GM20000 (cell line): ENCODE measurements around the gene KIAA0825.
A peak's percentile ranks its signal among the peaks of the same experiment; 100 is the strongest.

Experiments
- DNase-seq: peaks from one replicate; pipeline ENCODE4 v3.0.0; 2012; ENCODE audit warnings: low spot score
- TF ChIP-seq, protein P1 (sequence below): IDR thresholded peaks from 2 replicates; pipeline ENCODE4 v1.5.1; 2012; ENCODE audit warnings: mild to moderate bottlenecking, control low read depth; ENCODE audit errors: extremely low read depth, missing control alignments

The KIAA0825 gene

DNA sequence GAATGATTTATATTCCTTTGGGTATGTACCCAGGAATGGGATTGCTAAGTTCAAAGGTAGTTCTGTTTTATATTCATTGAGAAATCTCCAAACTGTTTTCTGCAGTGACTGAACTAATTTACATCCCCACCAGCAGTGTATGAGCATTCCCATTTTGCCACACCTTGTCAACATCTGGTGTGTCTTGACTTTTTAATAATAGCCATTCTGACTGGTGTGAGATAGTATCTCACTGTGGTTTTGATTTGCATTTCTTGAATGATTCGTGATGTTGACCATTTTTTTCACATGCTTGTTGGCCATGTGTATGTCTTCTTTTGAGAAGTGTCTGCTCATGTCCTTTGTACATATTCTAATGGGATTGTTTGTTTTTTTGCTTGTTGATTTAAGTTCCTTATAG, 421.5 kb downstream of the KIAA0825 start:
- no peak for DNase-seq
- TF ChIP-seq, protein P1, sequence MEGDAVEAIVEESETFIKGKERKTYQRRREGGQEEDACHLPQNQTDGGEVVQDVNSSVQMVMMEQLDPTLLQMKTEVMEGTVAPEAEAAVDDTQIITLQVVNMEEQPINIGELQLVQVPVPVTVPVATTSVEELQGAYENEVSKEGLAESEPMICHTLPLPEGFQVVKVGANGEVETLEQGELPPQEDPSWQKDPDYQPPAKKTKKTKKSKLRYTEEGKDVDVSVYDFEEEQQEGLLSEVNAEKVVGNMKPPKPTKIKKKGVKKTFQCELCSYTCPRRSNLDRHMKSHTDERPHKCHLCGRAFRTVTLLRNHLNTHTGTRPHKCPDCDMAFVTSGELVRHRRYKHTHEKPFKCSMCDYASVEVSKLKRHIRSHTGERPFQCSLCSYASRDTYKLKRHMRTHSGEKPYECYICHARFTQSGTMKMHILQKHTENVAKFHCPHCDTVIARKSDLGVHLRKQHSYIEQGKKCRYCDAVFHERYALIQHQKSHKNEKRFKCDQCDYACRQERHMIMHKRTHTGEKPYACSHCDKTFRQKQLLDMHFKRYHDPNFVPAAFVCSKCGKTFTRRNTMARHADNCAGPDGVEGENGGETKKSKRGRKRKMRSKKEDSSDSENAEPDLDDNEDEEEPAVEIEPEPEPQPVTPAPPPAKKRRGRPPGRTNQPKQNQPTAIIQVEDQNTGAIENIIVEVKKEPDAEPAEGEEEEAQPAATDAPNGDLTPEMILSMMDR = no peak

DNA sequence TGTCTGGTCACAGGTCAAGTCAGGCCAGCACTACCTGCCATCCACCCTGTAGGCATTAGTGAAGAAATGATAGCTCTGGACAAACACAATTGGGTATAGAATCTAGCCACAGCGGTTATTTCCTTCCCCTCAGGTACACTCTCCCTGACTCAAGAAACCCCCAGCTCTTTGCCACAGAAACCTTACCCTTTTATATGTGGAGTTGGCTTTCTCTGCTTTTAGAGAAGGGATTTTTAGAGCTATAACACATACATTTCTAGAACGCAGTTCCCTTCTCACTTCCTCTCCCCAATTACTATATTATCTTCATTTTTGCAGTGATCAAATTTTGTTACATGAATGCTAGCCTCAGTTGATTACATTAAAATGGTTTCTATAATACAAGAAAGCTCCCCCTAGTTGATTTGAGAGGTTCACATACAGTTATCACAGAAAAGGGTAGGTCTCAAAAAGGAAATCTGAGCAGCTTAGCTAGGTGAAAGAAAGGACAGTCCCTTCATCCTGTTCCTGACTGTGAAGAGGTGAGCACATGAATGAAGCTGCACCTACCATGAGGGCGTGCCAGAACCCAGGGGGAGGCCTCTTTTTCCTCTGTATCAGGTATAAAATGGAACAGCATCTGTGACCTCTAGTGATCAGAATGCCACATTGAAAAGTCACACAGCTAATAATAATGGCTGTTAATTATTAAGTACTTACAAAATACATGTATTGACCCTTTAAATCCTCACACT, 425.6 kb downstream of the KIAA0825 start:
- TF ChIP-seq, protein P1 = no peak
- no peak for DNase-seq

DNA sequence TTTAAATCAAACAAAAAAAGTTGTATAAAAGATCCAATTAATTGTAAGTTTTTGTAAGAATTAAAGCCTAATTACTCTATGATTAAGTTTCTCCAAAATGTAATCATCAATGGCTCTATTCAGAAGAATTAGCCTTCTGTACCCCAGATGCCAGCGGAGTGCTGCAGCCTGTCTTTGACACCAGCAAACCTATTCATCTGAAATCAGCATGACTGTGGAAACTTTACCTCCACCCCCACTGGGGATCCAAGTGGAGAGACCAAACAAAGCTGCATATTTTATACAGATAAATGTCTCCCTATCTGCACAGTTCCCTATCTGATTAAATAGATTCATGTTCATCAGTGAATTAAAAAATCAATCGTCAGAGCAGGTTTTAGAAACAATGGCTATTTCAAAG, 426.8 kb downstream of the KIAA0825 start:
- TF ChIP-seq, protein P1 = no peak
- no peak for DNase-seq

DNA sequence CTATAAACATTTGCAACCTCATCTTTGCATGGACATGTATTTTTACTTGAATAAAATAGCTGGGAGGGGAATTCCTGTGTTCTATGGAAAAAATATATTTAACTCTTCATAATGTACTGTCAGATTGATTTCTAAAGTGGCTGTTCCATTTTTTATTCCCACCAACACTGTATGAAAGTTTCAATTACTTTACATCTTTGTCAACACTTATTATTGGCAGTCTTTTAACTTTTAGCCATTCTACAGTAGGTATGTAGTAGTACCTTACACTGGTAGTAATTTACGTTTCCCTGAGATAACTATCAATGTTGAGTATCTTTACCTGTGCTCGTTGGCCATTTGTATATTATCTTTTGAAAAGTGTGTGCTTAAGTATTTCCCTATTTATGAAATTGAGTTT, 429.7 kb downstream of the KIAA0825 start:
- no peak for DNase-seq
- TF ChIP-seq, protein P1 = no peak

DNA sequence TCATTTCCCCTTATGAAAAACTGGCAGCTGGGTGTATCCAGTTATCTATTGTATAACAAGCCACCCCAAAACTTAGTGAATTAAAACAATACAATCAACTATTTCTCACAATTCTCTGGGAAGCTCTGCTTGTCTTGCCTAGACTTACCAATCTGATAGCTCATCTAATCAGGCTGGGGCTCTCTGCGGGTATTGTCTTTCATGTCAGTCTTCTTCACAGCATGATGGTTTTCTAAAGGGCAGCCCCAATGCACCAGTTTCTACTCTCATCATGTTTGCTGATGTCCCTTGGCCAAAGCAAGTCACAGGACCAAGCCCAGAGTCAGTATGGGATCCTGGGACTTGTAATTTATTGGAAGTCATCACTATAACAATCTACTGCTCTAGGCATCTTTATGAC, 433.5 kb downstream of the KIAA0825 start:
- DNase-seq = no peak
- TF ChIP-seq, protein P1 = no peak

GRCh38 chr5:94181895-94182294, 436.5 kb downstream of the KIAA0825 start:
- DNase-seq = no peak
- TF ChIP-seq, protein P1 = peak; percentile 21

- TF ChIP-seq, protein P1 = no peak
- no peak for DNase-seq
These were observed 437.6 kb downstream of the KIAA0825 start for GRCh38 chr5:94180761-94181160.
